ENCODE measurements around the gene SLC30A10. TPM values are rescaled to one million over a fixed set of nuclear protein-coding genes. Genes with fewer than 3 reads are reported as not detected.

The SLC30A10 gene
- total and polyA plus RNA-seq, 2 donors from 2014 or later: not detected

- Histone ChIP-seq H3K27me3 (ENCODE audit: control insufficient read depth, insufficient read depth, low read length) (no peaks in the 10 kb centered on the region), H3K9ac (ENCODE audit: low read length in 3 of 3) (no peak overlapping the region), H3K4me3 (ENCODE audit: low read length in 3 of 3) (no peak overlapping the region), H3K4me1 (ENCODE audit: control insufficient read depth in 2 of 3, insufficient read depth in 2 of 3, low read depth in 1 of 3, low read length in 3 of 3) (no peaks in the 10 kb centered on the region), H3K9me3 (ENCODE audit: control insufficient read depth in 2 of 3, insufficient read depth in 1 of 3, low read length in 3 of 3) (no peaks in the 10 kb centered on the region), H3K36me3 (ENCODE audit: control insufficient read depth in 2 of 3, insufficient read depth in 3 of 3, low read length in 3 of 3) (no peaks in the 10 kb centered on the region), H3K27ac (ENCODE audit: low read depth in 2 of 2, low read length in 2 of 2) (no peak overlapping the region)
- FAIRE-seq: no peak
- intact Hi-C loops (cut with DNase I): no loop called here
- no peak for DNase-seq
- TF ChIP-seq CTCF (IDR thresholded peaks at IDR 0.05; ENCODE audit: borderline replicate concordance, extremely low read depth, insufficient read depth): no peak
Measured at GRCh38 chr1:219903353-219903871, 24.9 kb downstream of the SLC30A10 start.

- H3K4me1 ChIP-seq (ENCODE audit: control insufficient read depth in 2 of 3, insufficient read depth in 2 of 3, low read depth in 1 of 3, low read length in 3 of 3): no peaks in the 10 kb centered on the region
- no peak overlapping the region for H3K9ac ChIP-seq (ENCODE audit: low read length in 3 of 3)
- H3K27ac ChIP-seq (ENCODE audit: low read depth in 2 of 2, low read length in 2 of 2): no peak overlapping the region
- DNase-seq (no peak), FAIRE-seq (no peak)
- no peaks in the 10 kb centered on the region for H3K27me3 ChIP-seq (ENCODE audit: control insufficient read depth, insufficient read depth, low read length)
- no peaks in the 10 kb centered on the region for H3K36me3 ChIP-seq (ENCODE audit: control insufficient read depth in 2 of 3, insufficient read depth in 3 of 3, low read length in 3 of 3)
- H3K4me3 ChIP-seq (ENCODE audit: low read length in 3 of 3): no peak overlapping the region
- intact Hi-C loops (cut with DNase I): no loop called here
- TF ChIP-seq CTCF (IDR thresholded peaks at IDR 0.05; ENCODE audit: borderline replicate concordance, extremely low read depth, insufficient read depth): no peak
- no peaks in the 10 kb centered on the region for H3K9me3 ChIP-seq (ENCODE audit: control insufficient read depth in 2 of 3, insufficient read depth in 1 of 3, low read length in 3 of 3)
Measured at GRCh38 chr1:219902951-219903350, 25.4 kb downstream of the SLC30A10 start.

- H3K4me1 ChIP-seq (ENCODE audit: control insufficient read depth in 2 of 3, insufficient read depth in 2 of 3, low read depth in 1 of 3, low read length in 3 of 3): no peaks in the 10 kb centered on the region
- DNase-seq (no peak), FAIRE-seq (no peak)
- H3K27ac ChIP-seq (ENCODE audit: low read depth in 2 of 2, low read length in 2 of 2): no peak overlapping the region
- H3K4me3 ChIP-seq (ENCODE audit: low read length in 3 of 3): no peak overlapping the region
- intact Hi-C loops (cut with DNase I): no loop called here
- no peak overlapping the region for H3K9ac ChIP-seq (ENCODE audit: low read length in 3 of 3)
- H3K9me3 ChIP-seq (ENCODE audit: control insufficient read depth in 2 of 3, insufficient read depth in 1 of 3, low read length in 3 of 3): no peaks in the 10 kb centered on the region
- TF ChIP-seq CTCF (IDR thresholded peaks at IDR 0.05; ENCODE audit: borderline replicate concordance, extremely low read depth, insufficient read depth): no peak
- H3K27me3 ChIP-seq (ENCODE audit: control insufficient read depth, insufficient read depth, low read length): no peaks in the 10 kb centered on the region
- no peaks in the 10 kb centered on the region for H3K36me3 ChIP-seq (ENCODE audit: control insufficient read depth in 2 of 3, insufficient read depth in 3 of 3, low read length in 3 of 3)
Measured at GRCh38 chr1:219900882-219901281, 27.5 kb downstream of the SLC30A10 start.

GRCh38 chr1:219900201-219900600, 28.2 kb downstream of the SLC30A10 start:
- DNase-seq (no peak), FAIRE-seq (no peak)
- Histone ChIP-seq H3K36me3 (ENCODE audit: control insufficient read depth in 2 of 3, insufficient read depth in 3 of 3, low read length in 3 of 3) (no peaks in the 10 kb centered on the region), H3K9me3 (ENCODE audit: control insufficient read depth in 2 of 3, insufficient read depth in 1 of 3, low read length in 3 of 3) (no peaks in the 10 kb centered on the region), H3K9ac (ENCODE audit: low read length in 3 of 3) (no peak overlapping the region), H3K27me3 (ENCODE audit: control insufficient read depth, insufficient read depth, low read length) (no peaks in the 10 kb centered on the region), H3K4me1 (ENCODE audit: control insufficient read depth in 2 of 3, insufficient read depth in 2 of 3, low read depth in 1 of 3, low read length in 3 of 3) (no peaks in the 10 kb centered on the region), H3K4me3 (ENCODE audit: low read length in 3 of 3) (no peak overlapping the region), H3K27ac (ENCODE audit: low read depth in 2 of 2, low read length in 2 of 2) (no peak overlapping the region)
- TF ChIP-seq CTCF (IDR thresholded peaks at IDR 0.05; ENCODE audit: borderline replicate concordance, extremely low read depth, insufficient read depth): no peak
- intact Hi-C loops (cut with DNase I): no loop called here
